DMS79 treated with DMSO at 0.1 percent for 48 hours (cell line): Measurements from ENCODE around the gene RAC3.

Experiments
- DNase-seq: peaks from one replicate; lab custom pipeline; 2025; lab: John Stamatoyannopoulos, UW

RAC3 gene

DNA sequence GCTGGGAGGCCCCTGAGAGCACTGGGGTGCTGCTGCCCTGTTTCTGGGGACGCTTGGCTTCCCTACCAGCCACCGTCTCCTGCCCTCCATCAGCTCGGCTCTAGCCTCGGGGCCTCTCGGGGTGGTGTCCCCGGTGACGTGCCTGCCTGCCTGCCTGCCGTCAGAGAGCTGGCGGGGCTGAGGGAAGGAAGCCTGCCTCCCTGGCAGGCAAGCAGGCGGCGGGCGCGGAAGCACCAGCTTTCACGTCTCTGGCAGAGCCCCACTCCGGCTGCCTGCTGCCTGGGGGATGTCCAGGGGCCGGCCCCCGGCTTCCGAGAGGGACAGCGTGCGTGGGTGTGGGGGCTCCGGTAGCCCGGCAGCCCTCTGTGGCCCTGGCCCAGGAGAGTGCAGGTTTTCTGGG, 18.1 kb upstream of the RAC3 start:
- no peak for DNase-seq

DNA sequence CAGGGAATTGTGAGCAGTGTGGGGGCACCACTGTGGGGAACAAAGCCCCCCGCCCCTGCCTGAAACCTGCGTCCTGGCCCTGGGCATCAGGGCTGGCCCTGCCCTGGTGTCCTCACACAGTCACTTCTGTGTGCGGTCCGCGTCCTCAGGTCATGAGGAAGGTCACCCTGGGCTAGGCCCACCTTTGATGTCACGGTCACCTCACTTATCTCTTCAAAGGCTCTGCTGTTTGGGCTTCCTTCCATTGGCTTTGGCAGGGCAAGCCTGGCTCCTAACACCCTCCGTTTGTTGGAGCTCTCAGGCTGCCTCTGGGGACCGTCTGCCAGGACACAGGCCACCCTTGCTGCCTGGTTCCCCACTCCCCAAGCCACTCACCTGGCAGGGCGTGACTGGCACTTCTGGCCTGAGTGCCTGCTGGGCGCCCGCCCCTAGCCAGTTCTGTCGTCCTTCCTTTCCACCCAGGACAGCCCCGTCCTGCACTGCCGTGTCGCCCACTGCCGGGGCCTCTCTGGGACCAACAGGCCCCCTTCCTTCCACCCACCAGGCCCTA, 17.6 kb upstream of the RAC3 start:
- DNase-seq, result no peak

DNA sequence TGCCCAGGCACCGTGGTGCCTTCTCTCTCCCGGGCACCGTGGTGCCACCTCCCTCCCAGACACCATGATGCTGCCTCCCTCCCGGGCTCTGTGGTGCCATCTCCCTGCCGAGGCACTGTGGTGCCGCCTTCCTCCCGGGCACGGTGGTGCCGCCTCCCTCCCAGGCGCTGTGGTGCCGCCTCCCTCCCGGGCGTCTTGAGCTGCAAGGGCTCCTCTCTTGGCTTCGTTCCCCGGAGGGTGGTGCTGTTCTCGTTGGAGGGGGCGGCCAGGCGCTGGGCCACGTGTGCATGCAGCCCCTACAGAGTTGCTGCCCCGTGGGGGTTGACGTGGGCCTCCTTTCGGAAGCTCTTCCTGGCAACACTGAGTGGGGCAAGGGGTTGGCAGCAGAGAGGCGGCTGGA, 17.0 kb upstream of the RAC3 start:
- DNase-seq, result no peak

DNA sequence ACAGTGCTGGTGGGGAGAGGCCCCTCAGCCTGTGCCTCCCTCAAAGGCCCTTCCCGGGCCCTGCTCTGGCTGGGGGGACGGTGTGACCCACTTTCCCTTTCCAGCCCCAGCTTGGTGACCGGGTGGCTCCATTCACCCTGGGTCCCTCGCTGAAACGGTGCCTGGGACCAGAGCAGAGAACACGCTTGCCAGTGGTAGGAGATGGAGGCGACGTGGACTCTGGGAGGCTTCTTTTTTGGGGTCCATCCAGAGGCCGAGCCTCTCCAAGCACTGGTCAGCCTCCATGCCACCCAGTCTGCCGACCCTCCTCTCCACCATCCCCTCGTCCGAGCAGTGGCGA, 16.5 kb upstream of the RAC3 start:
- DNase-seq, result no peak

GRCh38 chr17:82015311-82015971, 16.0 kb upstream of the RAC3 start:
- DNase-seq, result no peak

DNA sequence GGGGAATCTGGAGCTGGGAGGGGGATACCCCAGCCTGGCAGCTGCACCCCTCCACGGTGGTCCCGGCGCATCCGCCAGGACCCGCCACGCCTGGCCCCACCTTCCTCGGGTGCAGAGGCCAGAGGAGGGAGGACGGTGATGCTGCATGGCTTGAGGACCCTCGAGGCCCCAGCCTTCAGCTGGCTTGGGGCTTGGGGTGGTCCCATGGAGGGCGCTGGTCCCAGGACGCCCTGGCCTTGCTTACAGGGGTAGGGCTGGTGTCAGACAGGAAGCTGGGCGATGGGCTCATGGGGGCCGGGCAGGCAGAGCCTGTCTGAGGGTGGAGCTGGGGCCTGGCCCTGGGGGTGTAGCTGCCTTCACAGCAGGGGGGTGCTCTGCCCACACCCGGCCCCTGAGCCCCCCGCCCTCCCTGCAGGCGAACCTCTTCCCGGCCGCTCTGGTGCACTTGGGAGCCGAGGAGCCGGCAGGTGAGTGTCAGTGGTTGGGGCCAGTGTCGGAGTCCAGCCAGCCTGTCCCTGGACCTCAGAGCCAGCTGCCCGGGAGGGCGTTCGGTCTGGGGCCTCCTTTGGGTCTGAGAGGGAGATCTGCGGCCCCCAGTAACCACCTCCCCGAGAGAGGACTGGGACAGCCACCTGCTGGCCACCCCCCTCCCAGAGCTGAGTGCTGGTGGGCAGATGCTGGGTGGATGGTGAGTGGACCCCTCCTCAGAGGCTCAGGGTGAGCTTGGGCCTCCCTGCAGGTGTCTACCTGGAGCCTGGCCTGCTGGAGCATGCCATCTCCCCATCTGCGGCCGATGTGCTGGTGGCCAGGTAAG, 15.2 kb upstream of the RAC3 start:
- no peak for DNase-seq

DNA sequence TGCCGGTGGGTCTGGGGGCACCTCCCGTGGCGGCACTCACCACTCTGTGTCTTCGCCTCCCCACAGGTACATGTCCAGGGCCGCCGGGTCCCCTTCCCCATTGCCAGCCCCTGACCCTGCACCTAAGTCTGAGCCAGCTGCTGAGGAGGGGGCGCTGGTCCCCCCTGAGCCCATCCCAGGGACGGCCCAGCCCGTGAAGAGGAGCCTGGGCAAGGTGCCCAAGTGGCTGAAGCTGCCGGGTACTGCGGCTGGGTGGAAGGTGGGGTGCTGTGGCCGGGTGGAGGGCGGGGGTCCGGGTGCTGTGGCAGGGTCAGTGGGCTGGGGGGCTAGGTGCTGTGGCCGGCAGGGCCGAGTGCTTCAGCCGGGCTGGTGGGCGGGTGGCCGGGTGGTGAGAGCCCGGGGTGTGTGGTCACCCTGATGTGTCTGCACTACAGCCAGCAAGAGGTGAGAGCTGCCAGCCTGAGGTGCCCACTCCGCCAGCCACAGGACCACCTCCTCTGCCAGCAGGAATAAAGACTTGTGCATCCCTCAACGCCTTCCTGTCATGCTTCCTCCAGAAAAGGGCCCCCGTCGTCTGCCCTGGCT, 14.5 kb upstream of the RAC3 start:
- no peak for DNase-seq

- DNase-seq, result no peak
These were observed 13.8 kb upstream of the RAC3 start for GRCh38 chr17:82017612-82018151.

GRCh38 chr17:82018152-82018988, 13.1 kb upstream of the RAC3 start:
- DNase-seq, result no peak

DNA sequence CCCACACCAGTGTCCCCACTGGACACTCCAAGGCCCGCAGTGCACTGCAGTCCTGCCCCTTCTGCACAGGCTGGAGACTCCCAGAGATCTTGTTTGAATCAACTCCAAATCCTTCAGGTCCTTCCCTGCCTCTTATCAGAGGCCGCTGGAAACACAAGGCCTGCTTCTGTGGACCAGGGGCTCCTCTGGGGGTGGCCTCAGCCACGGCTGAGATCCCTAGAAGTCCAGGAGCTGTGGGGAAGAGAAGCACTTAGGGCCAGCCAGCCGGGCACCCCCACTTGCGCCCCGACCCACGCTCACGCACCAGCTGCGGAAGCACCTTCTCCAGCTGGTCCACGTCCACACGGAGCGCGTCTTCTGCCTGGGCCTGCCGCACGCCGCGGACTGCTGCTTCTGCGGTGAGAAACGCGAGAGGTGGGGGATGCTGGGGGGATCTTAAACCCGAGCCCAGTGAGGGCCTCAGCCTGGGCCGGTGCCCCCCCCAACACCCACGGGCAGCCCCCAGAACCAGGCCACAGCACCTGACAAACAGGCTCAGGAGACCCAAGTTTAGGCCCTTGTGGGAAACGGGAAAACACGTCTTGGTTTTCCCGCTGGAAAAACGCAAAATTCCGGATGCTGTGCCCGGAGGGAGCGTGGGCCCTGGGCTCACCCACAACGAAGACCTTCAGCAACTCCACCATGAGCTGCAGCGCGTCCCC, 12.3 kb upstream of the RAC3 start:
- DNase-seq, result no peak

- no peak for DNase-seq
These were observed 11.5 kb upstream of the RAC3 start for GRCh38 chr17:82019690-82020571.

DNA sequence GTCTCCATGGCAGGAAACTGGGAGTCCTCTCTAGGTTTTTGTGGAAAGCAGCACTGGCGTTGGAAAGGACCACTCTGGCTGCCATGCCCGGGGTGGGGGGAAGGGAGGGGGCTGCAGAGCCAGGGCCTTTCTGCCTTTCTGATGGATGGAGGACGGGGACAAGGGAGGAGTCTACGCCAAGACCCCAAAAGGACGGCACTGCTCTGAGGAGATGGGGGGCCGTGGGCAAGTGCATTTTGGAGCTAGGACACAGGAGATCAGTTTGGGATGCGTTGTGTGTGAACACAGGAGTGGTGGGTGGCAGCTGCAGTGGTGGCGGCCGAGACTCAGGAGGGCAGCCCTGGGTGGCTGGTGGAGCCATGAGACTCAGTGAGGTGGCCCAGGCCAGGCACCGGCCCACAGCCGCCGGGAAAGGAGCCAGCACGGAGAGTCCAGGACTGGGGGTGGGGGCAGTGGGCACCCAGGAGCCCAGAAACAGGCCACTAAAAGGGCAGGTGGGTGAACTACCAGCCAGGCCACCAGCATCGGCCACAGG, 10.8 kb upstream of the RAC3 start:
- no peak for DNase-seq

DNA sequence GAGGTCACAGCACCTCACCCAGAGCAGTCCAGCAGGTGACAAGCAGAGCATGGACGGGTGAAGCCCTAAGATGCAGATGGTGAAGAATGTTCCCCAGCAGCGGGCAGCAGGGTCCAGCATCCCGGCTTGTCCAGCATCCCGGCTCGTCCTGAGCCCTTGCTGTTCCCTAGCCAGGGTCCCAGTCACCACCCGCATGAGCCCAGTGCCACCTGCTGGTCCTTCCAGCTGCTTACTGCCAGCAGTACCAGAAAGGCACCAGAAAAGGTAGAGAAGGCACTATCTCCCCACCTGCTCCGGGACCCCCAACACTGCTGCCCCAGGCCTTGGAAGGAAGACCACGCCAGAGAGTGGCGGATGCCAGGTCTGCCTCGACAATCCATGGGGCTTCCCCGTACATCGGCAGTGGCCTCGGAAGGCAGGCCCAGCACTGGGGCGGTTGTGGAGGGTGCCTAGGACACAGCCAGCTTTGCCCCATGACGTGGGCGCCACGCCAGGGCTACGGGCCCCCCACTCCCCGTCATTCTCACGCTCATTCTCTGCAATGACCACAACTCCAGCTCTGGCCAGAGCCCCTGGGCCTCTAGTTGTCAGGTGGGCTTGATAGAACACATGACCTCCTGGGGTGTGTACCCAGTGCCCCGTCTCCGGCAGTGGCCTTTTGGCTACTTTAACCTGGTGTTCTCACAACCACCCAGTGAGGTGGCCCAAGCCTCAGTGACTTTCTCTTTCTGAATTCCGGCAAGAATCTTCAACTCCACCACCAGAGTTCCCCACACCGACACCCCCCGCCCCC, 10.2 kb upstream of the RAC3 start:
- no peak for DNase-seq

GRCh38 chr17:82021900-82022309, 9.6 kb upstream of the RAC3 start:
- DNase-seq, result no peak

DNA sequence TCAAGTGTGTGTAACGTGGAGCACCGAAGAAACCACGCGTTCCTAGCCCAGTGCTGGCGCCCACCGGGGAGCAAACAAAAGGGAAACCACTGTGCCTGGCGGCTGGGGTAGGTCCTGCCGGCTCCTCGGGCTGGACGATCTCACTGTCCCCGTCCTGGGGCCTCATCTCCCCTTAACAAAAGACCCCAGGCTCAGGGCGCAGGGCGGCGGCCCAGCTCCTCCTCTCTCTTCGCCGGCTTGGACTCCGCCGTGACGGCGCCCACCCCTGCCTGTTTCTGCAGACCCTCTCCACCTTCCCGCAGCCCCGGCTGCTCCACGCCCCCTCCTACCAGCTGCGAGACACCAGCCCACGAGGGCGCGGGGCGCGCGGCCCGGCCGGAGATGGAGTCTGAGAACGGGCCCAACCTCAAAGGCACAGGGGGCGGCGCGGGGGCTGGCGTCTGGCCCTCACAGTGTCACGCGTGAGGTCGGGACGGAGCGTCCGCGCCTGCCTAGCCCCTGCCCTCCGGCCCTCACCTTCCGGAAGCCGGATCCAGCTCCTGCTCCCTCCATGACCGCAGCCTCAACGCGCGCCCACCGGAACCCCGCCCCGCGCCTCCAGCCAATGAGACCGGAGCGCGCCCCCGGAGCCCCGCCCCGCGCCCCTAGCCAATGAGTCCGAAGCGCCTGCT, 9.0 kb upstream of the RAC3 start, which contains the start of gene CENPX:
CENPX (minus strand) TSS at position 569 of the 671 bp plus-strand sequence; CDS start at position 552, 17 bp downstream.
- no peak for DNase-seq

DNA sequence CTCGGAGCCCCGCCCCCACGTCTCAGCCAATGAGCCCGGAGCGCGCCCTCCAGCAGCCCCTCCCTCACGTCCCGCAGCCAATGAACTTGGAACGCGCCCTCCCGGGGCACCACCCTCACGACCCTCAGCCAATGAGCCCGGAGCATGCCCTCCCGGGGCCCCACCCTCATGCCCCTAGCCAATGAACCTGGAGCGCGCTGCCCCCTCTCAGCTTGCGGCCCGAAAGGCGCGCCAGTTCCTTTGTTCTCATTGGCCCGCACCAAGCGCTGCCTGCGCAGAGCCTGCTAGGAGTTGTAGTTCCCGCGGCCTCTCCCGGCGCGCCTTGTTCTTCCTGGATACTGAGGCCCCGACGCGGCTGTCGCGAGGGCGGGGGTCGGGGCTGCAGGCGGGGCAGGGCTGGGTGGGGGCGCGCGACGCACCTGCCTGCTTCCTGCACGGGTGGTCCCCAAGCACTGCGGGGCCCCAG, 8.5 kb upstream of the RAC3 start, which contains the start of gene LRRC45:
LRRC45 (plus strand) TSS at position 325 of the 466 bp plus-strand sequence. CDS start 339 bp downstream, outside the sequence.
- DNase-seq, result peak; percentile 85

DNA sequence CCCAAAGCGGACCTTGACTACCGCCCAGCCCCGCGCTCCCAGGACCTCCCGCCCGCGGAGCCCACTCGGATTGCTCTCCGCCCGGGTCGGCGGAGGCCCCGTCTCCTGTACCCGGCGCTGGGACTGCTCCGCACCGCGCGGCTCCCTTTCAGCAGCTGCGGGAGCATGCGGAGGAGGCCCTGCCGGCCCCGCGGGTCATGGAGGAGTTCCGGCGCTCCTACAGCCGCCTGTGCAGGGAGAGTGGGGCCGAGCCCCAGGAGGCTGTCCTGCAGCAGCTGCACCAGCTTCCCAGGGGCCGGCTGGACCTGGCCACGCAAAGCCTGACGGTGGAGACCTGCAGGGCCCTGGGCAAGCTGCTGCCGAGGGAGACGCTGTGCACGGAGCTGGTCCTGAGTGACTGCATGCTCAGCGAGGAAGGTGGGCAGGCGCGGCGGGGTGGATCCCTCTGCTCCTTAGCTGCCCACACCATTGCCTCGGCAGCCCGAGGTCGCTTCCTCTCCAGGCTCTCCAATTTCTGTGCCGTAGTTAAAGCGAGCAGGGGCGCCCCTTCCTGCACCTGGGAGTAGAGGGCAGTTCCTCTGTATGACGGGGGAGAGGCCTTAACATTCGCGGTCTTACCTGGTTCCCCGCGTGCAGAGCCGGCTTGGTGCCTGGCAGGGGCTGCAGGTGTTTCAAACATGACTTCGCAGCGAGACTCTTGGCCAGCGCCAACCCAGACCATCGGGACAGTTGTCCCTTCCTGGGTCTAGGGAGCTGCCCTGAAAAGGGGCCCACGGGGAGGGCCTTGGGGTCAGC, 7.8 kb upstream of the RAC3 start:
- DNase-seq, result no peak
